ENCODE data around the gene PILRA.
"Not testable (repeated sequence)": the region's sequence is repeated elsewhere in the genome, so short reads cannot be mapped to it uniquely, and the experiment has no call there.

PILRA gene

GRCh38 chr7:100381531-100382233 is 8.4 kb downstream of the PILRA start:
- not testable (repeated sequence) for DNase-seq

- not testable (repeated sequence) for DNase-seq
These were observed 9.1 kb downstream of the PILRA start for GRCh38 chr7:100382234-100382853.

GRCh38 chr7:100384628-100385294 is 11.5 kb downstream of the PILRA start:
- no peak for DNase-seq

- DNase-seq: no peak
These were observed 13.7 kb downstream of the PILRA start for GRCh38 chr7:100386940-100387339.

- no peak for DNase-seq
These were observed 14.4 kb downstream of the PILRA start for GRCh38 chr7:100387695-100388094.

- no peak for DNase-seq
These were observed 16.3 kb downstream of the PILRA start for GRCh38 chr7:100389437-100390088.

GRCh38 chr7:100390286-100391009 is 17.2 kb downstream of the PILRA start:
- DNase-seq: no peak

- DNase-seq: no peak
These were observed 20.1 kb downstream of the PILRA start for GRCh38 chr7:100393233-100393905.

- no peak for DNase-seq
These were observed 20.8 kb downstream of the PILRA start for GRCh38 chr7:100394077-100394476.

- DNase-seq: peak; percentile 46
These were observed 23.2 kb downstream of the PILRA start for GRCh38 chr7:100396421-100396982.

GRCh38 chr7:100397315-100398081 is 24.2 kb downstream of the PILRA start:
- no peak for DNase-seq

GRCh38 chr7:100398239-100398638 is 25.0 kb downstream of the PILRA start:
- DNase-seq: no peak

GRCh38 chr7:100400041-100400440 is 26.8 kb downstream of the PILRA start:
- DNase-seq: no peak

- peak; percentile 62 for DNase-seq
These were observed 27.4 kb downstream of the PILRA start for GRCh38 chr7:100400656-100401055.

- no peak for DNase-seq
These were observed 28.5 kb downstream of the PILRA start for GRCh38 chr7:100401811-100402210.

- no peak for DNase-seq
These were observed 29.0 kb downstream of the PILRA start for GRCh38 chr7:100402241-100402640.

- no peak for DNase-seq
These were observed 33.5 kb downstream of the PILRA start for GRCh38 chr7:100406767-100407166.

- DNase-seq: peak; percentile 87
These were observed 34.2 kb downstream of the PILRA start for GRCh38 chr7:100407285-100408180.

GRCh38 chr7:100411101-100411500 is 37.8 kb downstream of the PILRA start:
- no peak for DNase-seq

- DNase-seq: no peak
These were observed 40.1 kb downstream of the PILRA start for GRCh38 chr7:100413346-100413745.

Measured in hematopoietic multipotent progenitor cell treated with erythropoietin and hydrocortisone succinate and interleukin-3 and kit ligand, for 4 days (in vitro differentiated cells).